Raji (cell line): ENCODE data around the gene GFPT1.

ENCODE experiments used
- POLR2A ChIP-seq: IDR thresholded peaks from 2 replicates; pipeline ENCODE4 v1.6.1; 2011; ENCODE audit warnings: low read depth, low read length, control low read depth; ENCODE audit not compliant: insufficient read depth

Gene GFPT1

DNA sequence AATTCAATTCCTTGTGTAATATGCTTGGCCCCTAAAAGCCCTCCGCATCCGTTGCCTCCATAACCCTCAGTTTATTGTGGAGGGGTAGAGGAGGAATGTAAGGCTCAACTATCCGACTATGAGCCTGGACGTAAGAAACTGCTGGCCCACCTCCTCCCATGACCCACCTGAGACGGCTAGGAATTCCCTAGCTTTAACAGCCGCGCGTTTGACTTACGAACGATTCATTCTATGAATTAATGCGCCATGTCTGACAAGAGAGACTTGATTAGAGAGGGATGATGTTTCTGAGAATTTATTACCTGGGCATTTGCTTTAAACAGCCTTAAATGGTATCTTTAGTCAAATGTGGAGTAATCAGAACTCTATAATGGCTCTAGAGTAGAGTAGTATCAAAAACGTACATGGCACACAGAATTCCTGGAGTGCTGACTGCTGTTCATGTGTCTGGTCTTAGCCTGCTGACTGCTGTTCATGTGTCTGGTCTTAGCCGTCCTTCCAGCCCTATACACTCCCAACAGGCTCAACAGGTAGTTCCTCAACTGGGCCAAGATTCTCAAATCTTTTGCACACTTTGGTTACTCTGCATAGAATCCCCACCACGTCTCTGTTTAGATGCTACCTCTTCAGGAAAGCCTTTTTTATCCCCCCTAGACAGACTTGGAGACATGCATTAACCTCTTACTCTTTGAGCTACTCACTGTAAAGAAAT lies 899 bp upstream of the GFPT1 start:
- TF ChIP-seq POLR2A = peak; percentile 30; the same call in 1 of the 2 replicates

DNA sequence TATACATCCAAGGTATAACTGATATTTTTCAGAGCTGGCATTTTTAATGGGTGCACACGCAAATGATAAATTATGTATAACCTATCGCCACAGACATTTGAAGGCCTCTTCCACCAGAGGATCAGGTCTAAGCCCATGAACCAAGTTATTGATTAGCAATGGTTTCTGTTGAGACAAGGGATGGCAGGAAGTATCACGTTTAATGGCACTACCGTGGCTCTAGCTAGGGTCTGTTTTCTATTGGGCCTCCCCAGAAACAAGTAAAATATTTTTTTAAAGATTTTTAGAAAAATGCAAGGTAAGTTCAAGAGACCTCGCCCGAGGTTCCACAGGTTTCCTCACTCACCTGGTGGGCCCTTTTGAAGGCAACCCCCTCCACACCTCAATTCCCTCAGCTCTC lies 667 bp downstream of the GFPT1 start:
- no peak for TF ChIP-seq POLR2A

DNA sequence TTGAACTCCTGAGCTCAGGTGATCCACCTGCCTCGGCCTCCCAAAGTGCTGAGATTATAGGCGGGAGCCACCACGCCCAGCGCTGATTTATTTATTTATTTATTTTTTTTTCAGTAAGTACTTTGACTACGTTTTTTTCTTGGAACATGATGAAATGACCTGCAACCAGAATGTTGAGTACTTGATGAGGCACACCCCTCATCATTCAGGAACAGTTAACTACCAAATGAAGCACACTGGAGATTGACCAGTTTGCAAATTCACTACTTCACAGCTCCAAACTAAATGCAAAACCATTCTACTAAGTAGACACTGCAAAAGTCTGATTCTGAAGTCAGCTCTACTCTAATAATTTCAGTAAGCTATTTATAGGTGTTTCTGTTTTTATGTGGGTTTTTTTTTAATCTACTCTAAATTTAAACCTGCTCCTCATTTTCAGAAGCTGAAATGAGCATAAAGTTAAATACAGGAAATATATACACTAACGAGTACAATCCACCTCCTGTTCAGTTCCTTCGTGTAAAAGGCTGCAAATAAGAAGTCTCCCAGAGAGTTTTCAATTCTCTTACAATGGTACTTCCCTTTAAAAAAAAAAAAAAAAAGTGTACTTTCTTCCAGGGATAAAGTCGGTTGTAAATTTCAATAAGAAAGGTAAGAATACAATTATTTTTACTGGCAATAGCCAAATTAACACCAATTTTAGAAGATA lies 1.4 kb downstream of the GFPT1 start:
- TF ChIP-seq POLR2A = no peak

DNA sequence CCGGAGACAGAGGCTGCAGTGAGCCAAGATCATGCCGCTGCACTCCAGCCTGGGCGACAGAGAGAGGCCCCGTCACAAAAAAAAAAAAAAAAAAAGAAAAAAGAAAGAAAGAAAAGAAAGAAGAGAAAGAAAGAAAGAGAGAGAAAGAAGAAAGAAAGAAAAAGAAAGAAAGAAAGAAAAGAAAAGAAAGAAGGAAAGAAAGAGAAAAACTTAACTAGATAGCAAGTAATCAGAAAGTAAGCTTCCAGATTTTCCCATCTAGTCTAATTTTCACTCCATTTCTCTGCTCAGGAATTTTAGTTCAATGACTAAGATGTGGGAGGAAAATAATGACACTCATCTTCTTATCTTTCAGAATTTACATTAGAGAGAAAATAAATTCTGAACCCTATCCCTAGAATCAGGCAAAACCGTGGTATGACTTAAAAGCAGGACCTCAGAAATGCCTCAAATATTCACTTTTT lies 2.4 kb downstream of the GFPT1 start:
- TF ChIP-seq POLR2A = no peak

DNA sequence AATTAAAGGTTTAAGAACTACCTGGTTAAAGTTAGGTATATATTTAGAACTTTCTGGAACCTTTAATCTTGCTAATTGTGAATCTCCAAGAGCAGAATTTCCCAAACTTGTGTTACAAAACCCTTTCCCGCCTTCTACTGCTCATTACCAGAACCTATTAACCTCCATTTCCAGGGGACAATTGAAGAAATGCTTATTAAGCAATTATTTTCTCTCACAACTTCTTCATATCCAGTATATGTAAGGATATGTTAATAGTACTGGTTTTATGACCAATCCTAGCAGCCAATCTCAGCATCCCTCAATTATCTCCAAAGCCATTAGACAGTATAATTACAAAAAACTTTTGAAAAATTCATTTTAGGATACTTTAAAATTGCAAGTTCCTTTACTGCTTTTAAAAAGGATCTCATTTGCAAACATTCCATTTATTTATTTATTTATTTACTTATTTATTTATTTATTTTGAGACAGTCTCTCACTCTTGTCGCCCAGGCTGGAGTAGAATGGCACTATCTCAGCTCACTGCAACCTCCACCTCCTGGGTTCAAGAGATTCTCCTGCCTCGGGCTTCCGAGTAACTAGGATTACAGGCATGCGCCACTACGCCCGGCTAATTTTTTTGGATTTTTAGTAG lies 3.7 kb downstream of the GFPT1 start:
- TF ChIP-seq POLR2A = no peak

DNA sequence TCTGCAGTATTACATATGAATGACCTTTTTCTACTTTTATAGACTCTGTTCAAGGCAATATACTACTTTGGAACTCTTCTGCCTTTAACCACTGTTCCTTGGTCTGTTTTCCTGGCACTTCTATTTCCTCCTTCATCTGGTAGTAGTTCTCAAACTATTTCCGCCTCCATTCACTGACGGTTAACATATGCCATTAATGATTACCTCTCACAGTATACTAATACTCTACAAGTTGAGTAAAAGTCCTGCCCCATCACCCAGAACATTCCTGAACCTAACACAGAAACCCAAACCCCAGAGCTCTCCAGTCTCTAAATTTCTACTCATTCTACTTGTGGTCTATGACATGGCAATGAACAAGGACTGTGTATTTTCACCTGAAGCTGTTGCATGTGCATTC lies 4.5 kb downstream of the GFPT1 start:
- TF ChIP-seq POLR2A = no peak

DNA sequence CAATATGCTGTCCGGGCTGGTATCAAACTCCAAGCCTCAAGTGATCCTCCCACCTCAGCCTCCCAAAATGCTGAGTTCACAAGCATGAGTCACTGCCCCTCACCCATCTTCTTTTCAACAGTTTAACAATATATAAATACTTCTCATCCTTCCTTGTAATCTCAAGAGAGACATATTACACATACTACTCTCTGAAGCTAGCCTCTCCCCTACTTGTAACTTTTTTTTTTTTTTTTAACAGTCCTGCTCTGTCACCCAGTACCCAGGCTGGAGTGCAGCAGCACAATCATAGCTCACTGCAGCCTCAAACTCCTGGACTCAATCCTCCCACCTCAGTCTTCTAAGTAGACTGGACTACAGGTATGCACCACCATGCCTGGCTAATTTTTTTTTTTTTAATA lies 5.7 kb downstream of the GFPT1 start:
- TF ChIP-seq POLR2A = no peak

DNA sequence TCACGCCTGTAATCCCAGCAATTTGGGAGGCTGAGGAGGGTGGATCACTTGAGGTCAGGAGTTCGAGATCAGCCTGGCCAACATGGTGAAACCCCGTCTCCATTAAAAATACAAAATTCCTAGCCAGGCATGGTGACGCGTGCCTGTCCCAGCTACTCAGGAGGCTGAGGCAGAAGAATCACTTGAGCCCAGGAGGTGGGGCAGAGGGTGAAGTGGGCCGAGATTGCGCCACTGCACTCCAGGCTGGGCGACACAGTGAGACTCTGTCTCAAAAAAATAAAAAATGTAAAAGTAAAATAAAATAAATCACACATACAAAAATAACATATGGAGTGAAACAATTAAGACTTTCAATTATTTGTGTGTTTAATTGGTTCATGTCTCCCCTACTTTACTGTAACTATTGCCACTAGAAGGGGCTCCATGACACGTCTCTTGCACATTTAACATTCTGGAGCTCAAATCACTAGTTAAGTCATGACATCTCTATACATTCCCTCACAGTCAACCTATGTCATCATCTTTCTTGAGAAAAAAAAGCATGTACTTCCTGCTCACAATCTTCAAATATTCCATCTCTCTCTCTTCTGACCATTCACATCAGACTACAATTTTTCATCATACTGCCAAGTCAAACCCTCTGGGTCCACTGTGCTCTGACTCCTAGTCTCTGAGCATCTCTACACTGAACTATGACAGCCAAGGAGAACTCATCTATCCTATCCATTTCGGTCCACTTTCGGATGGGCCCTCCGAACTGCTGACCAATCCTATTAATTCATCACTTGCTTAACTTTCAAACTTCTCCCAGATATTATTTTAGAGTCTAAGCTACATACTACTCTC lies 6.7 kb downstream of the GFPT1 start:
- TF ChIP-seq POLR2A = no peak

DNA sequence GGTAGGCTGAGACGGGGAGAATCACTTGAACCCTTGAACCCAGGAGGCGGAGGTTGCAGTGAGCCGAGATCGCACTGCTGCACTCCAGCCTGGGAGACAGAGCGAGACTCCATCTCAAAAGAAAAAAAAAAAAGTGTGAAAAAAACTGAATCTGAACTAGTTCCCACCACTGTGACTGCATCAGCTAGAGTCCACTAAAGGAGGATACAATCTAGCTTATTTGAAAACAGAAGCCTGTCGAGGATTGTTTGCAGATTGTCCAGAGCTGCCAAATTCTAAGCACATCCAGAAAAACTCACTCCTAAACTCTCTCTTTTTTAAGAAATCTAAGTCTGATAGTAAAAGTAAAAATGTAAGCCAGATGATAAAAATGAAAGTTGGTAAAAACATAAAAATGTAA lies 10.6 kb downstream of the GFPT1 start:
- no peak for TF ChIP-seq POLR2A

DNA sequence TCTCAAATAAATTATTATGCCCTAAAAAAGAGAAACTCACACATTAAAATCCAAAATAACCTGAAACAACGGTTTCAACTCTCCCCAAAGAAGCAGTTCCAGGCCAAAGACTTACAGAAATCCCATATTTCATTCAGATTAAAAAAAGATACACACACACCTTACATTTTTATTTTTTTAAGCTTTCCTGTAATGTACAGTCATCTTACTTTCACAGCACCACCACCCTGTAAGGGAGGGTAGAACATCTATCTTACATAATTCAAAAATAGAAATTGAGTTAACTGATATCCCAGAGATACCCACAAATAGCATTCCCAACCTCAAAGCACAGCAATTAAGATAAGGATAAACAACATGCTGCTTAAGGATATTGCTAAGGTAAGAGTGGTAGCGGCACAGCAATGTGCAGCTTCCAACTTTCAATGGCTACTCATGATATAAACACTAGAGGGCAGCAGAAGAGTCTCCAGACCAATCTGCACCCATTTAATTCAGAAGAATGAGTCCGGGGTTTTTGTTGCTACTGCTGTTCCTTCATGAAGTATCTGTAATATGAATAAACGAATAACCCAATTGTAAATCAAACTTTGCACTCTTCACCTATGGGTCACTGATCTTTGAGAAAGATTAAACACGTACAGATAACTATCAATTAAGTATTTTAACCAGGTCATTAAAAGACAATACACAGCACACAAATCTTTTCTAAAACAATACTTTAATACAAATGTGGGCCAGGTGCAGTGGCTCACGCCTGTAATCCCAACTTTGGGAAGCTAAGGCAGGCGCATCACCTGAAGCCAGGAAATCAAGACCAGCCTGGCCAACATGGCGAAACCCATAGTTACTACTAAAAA lies 11.3 kb downstream of the GFPT1 start:
- no peak for TF ChIP-seq POLR2A

DNA sequence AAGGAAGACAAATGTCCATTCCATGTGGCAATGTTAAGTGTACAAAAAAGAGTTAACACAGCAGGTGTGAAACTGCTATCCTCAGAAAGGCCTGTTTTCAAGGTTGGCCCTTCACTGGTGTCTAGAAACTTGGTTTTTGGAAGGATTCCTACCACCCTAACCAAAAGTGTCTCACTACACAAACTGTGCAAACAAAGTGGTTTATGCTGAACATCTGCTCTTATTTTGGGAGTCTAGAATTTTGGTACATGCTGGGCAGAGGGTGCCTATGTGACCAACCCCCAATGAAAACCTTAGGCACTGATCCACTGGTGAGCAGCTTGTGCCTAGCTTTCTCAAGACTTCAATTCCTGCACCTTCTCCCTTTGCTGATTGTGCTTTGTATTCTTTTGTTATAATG lies 14.3 kb downstream of the GFPT1 start:
- no peak for TF ChIP-seq POLR2A

DNA sequence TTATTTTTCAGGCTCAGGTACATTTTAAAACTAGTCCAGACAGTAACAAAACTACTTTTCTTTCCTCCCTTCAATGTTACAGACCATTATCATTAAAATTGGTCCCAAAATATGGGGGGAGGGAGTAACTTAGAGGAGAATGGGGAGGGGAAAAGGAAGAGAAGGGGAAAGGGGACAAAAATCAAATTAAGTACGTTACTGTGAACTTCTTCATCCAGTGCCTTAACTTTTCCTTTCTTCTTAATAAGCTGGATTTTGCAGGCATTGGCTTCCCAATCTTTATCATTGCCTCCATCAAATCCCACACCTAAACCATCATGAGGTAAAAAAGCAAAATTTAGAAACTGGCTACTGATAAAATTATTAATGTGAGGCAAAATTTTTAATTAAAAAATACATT lies 17.2 kb downstream of the GFPT1 start:
- TF ChIP-seq POLR2A = no peak

DNA sequence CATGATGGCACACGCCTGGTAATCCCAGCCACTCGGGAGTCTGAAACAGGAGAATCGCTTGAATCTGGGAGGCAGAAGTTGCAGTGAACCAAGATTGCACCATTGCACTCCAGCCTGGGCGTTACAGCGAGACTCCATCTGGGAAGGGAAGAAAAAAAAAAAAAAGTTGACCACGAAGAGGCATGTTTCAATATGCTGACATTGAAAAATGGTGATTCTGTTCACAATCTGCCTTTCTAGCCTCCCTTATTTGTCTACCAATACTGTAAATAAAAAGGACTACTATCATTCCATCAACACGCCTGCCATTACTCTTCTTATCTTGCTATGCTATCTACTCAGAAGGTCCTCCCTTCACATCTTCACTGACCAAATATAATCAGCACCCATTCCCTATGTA lies 18.4 kb downstream of the GFPT1 start:
- TF ChIP-seq POLR2A = no peak

DNA sequence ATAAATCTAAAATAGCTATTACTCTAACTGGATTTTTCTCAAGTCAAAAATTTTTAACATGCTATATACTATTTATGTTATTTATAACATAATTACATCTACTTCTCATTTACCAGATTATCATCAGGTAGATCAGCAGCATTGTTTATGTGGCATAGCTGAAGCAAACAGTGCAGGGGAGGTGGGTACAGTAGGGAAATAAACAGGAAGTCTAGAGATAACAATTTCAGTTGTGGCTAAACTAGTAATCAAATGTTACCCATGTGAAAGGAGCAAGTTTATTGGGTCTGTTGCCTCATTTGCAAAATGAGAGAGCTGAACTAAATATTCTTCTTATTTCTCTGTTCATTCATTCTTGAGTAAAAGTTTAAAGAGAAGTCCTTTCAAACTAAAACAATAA lies 27.7 kb downstream of the GFPT1 start:
- no peak for TF ChIP-seq POLR2A

DNA sequence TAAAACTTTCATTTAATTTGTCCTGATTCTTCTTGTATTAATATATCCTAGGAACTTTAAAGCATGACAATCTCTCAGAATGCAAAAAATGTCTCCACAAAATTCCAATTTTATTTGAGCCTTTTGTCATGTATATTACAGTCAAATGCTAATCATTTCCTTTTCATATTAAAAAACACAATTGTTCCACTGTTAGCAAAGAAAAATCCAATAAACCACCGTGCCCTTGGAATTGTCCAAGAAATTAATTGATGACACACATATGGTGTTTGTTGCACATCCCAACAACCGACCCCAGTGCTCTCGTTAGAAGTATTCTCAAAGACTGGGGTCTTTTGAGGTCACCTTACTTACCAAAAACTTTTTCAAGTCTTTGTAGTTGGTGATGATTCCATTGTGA lies 28.1 kb downstream of the GFPT1 start:
- TF ChIP-seq POLR2A = no peak

DNA sequence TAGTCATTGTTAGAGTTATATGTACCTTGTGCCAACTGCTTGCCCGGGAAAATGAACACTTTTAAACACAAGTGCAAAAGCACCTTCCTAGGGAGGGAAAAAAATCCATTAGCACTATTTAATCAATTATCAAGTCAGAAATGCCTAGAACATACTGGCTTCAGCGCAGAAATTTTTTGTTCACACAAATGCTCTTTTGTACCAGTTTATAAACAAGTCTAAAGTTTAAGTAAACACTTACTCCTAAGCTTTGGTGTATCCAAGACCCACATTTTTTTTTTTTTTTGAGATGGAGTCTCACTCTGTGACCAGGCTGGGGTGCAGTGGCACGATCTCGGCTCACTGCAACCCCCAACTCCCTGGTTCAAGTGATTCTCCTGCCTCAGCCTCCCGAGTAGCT lies 30.6 kb downstream of the GFPT1 start:
- no peak for TF ChIP-seq POLR2A
